Measurements from ENCODE around the gene GPR3.

- TF ChIP-seq POLR2A (IDR thresholded peaks at IDR 0.05; ENCODE audit: low read length) (no peak), GATA1 (IDR thresholded peaks at IDR 0.05; ENCODE audit: low read depth, low read length) (no peak)
Measured at GRCh38 chr1:27428316-27429028, 36.0 kb downstream of the GPR3 start.
